Measurements from ENCODE around the gene NPEPPS.

- no peak for TF ChIP-seq EZH2 (IDR thresholded peaks at IDR 0.05; ENCODE audit: insufficient read depth, poor library complexity, severe bottlenecking)
- TF ChIP-seq EZH2phosphoT487 (IDR thresholded peaks at IDR 0.05; ENCODE audit: insufficient read depth, low read depth), result no peak
These were observed 99.7 kb downstream of the NPEPPS start for GRCh38 chr17:47630614-47631013.

Measured in GM23248 (cell line).